ENCODE data around the gene COL27A1.
"Not testable (repeated sequence)": the region's sequence is repeated elsewhere in the genome, so short reads cannot be mapped to it uniquely, and the experiment has no call there.

COL27A1 gene

GRCh38 chr9:114328937-114329624 lies 173.7 kb downstream of the COL27A1 start:
- DNase-seq: not testable (repeated sequence)

- DNase-seq: not testable (repeated sequence)
Measured at GRCh38 chr9:114329625-114330022, 174.3 kb downstream of the COL27A1 start, which contains the start of gene ORM2. ORM2 (plus strand) TSS chr9:114329869; CDS start chr9:114329905, 36 bp downstream.

GRCh38 chr9:114330636-114331035 lies 175.3 kb downstream of the COL27A1 start:
- DNase-seq: no peak

- not testable (repeated sequence) for DNase-seq
Measured at GRCh38 chr9:114331229-114332195, 176.2 kb downstream of the COL27A1 start.

DNA sequence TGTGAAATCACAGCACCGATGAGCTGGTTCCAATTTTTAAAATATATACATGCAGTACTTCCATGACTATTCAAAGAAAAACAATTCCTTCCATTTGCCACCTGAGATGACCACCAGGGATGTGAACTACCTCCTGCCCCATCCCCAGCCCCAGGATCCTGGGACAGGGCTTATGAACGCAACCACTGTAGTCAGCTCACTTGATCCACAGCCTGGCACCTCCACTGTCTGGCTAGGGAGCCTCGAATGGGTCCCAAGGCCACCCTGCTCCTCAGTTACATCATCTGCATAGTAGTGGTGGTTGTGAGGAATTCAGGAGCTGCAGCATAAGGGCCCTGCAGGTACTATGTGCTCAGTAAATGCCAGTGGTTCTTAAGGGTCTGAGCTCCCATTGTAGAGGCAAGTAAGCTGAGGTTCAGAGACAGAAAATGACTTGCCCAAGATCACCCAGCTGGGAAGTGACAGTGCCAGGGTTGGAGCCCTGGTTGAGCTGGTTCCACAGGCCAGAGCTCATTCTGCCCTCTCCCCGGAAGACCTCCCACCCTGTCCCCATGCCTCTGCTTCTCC lies 177.2 kb downstream of the COL27A1 start:
- not testable (repeated sequence) for DNase-seq

DNA sequence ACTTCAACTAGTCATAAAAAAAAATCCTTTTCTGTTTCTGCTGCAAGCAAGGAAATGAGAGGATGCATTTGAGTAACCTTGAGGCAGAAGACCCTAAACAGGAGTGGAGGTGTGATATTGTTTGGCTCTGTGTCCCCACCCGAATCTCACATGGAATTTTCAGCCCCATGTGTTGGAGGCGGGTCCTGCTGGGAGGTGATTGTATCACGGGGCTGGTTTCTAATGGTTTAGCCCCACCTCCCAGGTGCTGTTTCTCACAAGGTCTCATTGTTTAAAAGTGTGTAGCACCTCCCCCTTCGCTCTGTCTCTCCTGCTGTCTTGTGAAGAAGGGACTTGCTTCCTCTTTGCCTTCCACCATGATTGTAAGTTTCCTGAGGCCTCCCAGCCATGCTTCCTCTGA lies 178.4 kb downstream of the COL27A1 start:
- not testable (repeated sequence) for DNase-seq

- DNase-seq: no peak
Measured at GRCh38 chr9:114334490-114334889, 179.2 kb downstream of the COL27A1 start.

DNA sequence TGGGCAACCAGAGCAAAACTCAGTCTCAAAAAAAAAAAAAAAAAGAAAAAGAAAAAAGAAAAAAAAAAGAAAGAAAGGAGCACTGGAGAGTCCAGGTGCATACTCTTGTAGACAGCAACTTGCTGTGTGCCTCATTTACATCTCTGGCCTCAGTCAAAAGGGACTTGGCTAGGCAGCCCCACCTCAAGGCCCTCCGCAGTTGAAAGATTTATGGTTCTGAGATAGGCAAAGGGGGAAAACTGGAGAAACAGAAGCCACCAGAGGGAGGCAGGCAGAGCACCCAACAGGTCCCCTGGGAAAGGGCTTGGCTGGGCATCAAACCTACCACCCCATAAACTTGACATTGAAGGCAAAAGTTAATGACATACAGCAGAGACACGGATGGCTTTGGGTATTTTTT lies 180.4 kb downstream of the COL27A1 start:
- DNase-seq: no peak

GRCh38 chr9:114336157-114336556 lies 180.8 kb downstream of the COL27A1 start:
- DNase-seq: no peak

GRCh38 chr9:114336699-114337395 lies 181.5 kb downstream of the COL27A1 start:
- no peak for DNase-seq

- DNase-seq: no peak
Measured at GRCh38 chr9:114338187-114338586, 182.8 kb downstream of the COL27A1 start.

- peak; percentile 70 for DNase-seq
Measured at GRCh38 chr9:114339130-114339908, 184.0 kb downstream of the COL27A1 start.

DNA sequence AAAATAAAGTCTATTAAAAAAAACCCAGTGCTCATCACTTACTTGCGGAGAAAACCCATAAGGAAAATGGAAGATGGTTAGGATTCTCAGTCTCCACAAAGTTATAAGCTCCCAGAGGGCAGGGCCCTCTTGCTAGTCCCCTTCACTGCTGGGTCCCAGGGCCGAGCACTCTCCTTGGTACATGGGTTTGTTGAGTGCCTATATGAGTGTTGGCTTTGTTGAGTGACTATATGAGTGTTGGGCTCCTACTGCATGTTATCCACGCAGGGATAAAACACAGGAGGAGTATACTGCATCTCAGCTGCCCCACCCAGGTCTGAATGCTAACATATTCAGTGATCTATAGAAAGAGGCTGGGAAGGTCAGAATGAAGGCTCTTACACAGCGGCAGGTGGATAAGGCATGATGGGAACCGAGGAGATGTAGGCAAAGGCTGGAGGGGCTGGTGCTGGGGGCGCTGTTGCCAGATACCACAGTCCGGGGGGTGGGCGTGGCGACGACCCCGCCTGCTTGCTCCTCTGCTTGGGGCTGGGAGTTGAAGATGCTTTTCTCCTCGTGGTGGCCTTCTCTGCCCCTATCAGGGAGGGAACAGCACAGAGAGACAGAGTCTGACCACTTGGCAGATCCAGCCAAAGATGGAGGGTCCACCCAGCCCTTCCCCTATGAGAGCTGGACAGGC lies 186.0 kb downstream of the COL27A1 start:
- no peak for DNase-seq

GRCh38 chr9:114341991-114342390 lies 186.7 kb downstream of the COL27A1 start:
- no peak for DNase-seq

GRCh38 chr9:114342755-114343440 lies 187.6 kb downstream of the COL27A1 start:
- no peak for DNase-seq

- DNase-seq: no peak
Measured at GRCh38 chr9:114343471-114344187, 188.3 kb downstream of the COL27A1 start.

DNA sequence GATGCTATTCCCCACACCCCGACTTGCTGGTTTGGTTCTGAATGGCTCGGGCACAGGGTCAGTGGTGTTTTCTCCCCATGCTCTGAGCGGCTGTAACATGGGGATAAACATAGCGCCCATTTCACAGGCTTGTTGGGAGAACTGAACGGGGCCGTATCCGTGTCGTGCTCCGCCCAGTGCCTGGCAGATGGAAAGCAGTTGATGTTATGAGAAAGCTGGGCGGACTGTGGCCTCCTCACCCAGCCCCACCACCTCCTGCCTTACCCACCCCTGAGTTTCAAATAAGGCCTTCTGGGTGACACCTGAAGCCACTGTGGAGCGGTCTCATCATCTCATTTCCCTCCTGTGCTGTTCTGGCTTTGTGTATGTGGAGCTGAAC lies 188.8 kb downstream of the COL27A1 start:
- no peak for DNase-seq

GRCh38 chr9:114344692-114345091 lies 189.4 kb downstream of the COL27A1 start:
- no peak for DNase-seq

DNA sequence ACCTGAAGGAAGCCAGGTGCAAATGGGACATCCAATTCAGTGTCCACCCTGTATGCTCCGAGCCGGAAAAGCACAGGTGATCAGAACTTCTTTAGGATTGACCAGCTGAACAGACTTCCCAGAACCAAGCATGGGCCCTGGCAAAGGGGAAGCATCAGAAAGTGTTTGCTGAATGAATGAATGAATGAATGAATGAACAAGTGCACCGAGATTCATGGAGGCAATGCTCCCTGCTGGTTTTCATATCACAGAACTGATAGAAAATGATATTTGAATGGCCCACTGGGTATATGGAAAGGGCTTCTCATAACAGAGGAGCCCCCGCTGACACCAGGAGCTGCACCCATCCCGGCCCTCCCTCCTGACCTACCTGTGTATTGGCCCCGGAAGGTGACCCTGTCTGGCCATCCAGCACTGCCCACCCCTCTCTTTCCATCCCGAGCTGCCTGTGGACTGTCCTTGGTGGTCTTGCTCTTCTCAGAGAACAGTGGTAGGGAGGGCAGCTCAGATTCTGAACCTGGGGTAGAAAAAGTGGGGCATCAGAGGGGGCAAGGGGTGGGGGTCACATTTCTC lies 190.2 kb downstream of the COL27A1 start:
- DNase-seq: no peak

DNA sequence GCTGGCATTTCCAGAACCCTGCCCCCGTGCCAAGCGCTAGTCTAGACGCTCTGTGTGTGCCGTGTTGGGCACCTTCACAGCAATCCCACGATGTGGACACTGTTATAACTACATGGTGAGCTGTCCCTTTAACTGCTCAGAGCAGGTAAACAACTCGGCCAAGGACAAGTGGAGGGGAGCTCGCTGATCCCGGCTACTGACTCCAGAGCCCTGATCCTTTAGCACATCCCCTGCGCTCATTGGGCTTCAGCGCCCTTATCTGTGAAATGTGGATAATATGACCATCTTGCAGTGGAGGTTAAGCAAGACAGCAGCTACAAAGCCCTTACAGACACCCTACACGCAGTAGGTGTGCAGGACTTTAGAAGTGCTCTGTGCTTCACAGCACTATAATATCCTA lies 190.8 kb downstream of the COL27A1 start:
- no peak for DNase-seq
